HFFc6 (cell line): Measurements from ENCODE around the gene CCDC6. TPM values are rescaled to one million over a fixed set of nuclear protein-coding genes. Genes with fewer than 3 reads are reported as not detected.

Experiments used
- DNase-seq: peaks from one replicate; pipeline ENCODE4 v3.0.0-alpha.2; 2018
- H3K27ac Mint-ChIP-seq: 2 replicates; pipeline ENCODE4 v1.8.0; 2020; ENCODE audit warnings: mild to moderate bottlenecking, mixed read lengths
- H3K27me3 Mint-ChIP-seq: 2 replicates; pipeline ENCODE4 v1.8.0; 2021; ENCODE audit warnings: mild to moderate bottlenecking, moderate library complexity, mixed read lengths; ENCODE audit not compliant: insufficient read depth
- H3K36me3 Mint-ChIP-seq: 2 replicates; pipeline ENCODE4 v1.8.0; 2021; ENCODE audit warnings: low read depth, mixed read lengths
- H3K4me1 Mint-ChIP-seq: 2 replicates; pipeline ENCODE4 v1.8.0; 2020; ENCODE audit warnings: low read depth, mixed read lengths
- H3K4me3 Mint-ChIP-seq: 2 replicates; pipeline ENCODE4 v1.8.0; 2020; ENCODE audit warnings: mild to moderate bottlenecking, moderate library complexity, mixed read lengths
- H3K9me3 Mint-ChIP-seq: 2 replicates; pipeline ENCODE4 v1.8.0; 2020; ENCODE audit warnings: mild to moderate bottlenecking, mixed read lengths
- CTCF ChIP-seq: fragments of 200-600 bp; sonication (generic); IDR thresholded peaks from 2 replicates; pipeline ENCODE4 v1.5.0; 2021; ENCODE audit warnings: antibody characterized with exemption, mild to moderate bottlenecking
- total RNA-seq, 6 experiments: library from RNA; stranded (reverse); fragmentation: NEBNext Ultra II Directional; extraction: Animal tissue kit (Norgen Biotek cat#: 25700); gene quantifications; 2 replicates in 1 of 6; 3 replicates in 5 of 6; pipeline ENCODE4 v1.2.3, GENCODE V29; 2021

Gene CCDC6
- total RNA-seq, 6 experiments from 2014 or later: 33.0 to 43.0 (median 36.7) TPM

GRCh38 chr10:59819265-59819664 lies 87.1 kb downstream of the CCDC6 start:
- H3K4me1 Mint-ChIP-seq: peaks cover 6% of the 10 kb centered on the region
- no peaks in the 10 kb centered on the region for H3K9me3 Mint-ChIP-seq
- H3K27ac Mint-ChIP-seq: no peak overlapping the region
- DNase-seq: no peak
- no peaks in the 10 kb centered on the region; the same call in 1 of the 2 replicates for H3K27me3 Mint-ChIP-seq
- TF ChIP-seq CTCF: no peak
- no peak overlapping the region for H3K4me3 Mint-ChIP-seq
- H3K36me3 Mint-ChIP-seq: peaks cover under 1% of the 10 kb centered on the region; the same call in 1 of the 2 replicates

GRCh38 chr10:59817773-59818172 lies 88.6 kb downstream of the CCDC6 start:
- H3K27me3 Mint-ChIP-seq: no peaks in the 10 kb centered on the region; the same call in 1 of the 2 replicates
- no peak for DNase-seq
- no peak overlapping the region for H3K27ac Mint-ChIP-seq
- H3K36me3 Mint-ChIP-seq: no peaks in the 10 kb centered on the region
- no peaks in the 10 kb centered on the region for H3K9me3 Mint-ChIP-seq
- no peak for TF ChIP-seq CTCF
- H3K4me1 Mint-ChIP-seq: peaks cover 12% of the 10 kb centered on the region
- H3K4me3 Mint-ChIP-seq: no peak overlapping the region

- Mint-ChIP-seq H3K4me3 (no peak overlapping the region), H3K36me3 (peaks cover 9% of the 10 kb centered on the region; the same call in 1 of the 2 replicates), H3K4me1 (peaks cover 12% of the 10 kb centered on the region), H3K27ac (no peak overlapping the region), H3K9me3 (no peaks in the 10 kb centered on the region), H3K27me3 (no peaks in the 10 kb centered on the region; the same call in 1 of the 2 replicates)
- no peak for DNase-seq
- TF ChIP-seq CTCF: no peak
Observed at GRCh38 chr10:59814878-59815277, 91.5 kb downstream of the CCDC6 start.

- Mint-ChIP-seq H3K27ac (no peak overlapping the region), H3K4me3 (no peak overlapping the region), H3K36me3 (peaks cover 9% of the 10 kb centered on the region; the same call in 1 of the 2 replicates), H3K4me1 (peaks cover 12% of the 10 kb centered on the region), H3K9me3 (no peaks in the 10 kb centered on the region), H3K27me3 (no peaks in the 10 kb centered on the region)
- DNase-seq: no peak
- TF ChIP-seq CTCF: no peak
Observed at GRCh38 chr10:59812519-59813122, 93.7 kb downstream of the CCDC6 start.

- Mint-ChIP-seq H3K27ac (no peak overlapping the region), H3K4me1 (peaks cover 10% of the 10 kb centered on the region), H3K9me3 (no peaks in the 10 kb centered on the region), H3K27me3 (no peaks in the 10 kb centered on the region), H3K36me3 (peaks cover 14% of the 10 kb centered on the region; the same call in 1 of the 2 replicates), H3K4me3 (no peak overlapping the region)
- DNase-seq: no peak
- TF ChIP-seq CTCF: peak; percentile 19
Observed at GRCh38 chr10:59809644-59809974, 96.7 kb downstream of the CCDC6 start.
